Adrenal gland (tissue), 5 donors: Measurements from ENCODE around the gene UNK.

Source experiments
- POLR2A ChIP-seq, 2 donors: fragments of 450-650 bp; IDR thresholded peaks; one replicate each; pipeline ENCODE4 v1.6.1; 2017; ENCODE audit warnings: antibody characterized with exemption in 2 of 2, mild to moderate bottlenecking in 2 of 2, moderate library complexity in 1 of 2
- TF ChIP-seq, protein P1 (sequence below), 6 experiments: fragments of 450-650 bp in 4 of 6; fragments of 200-600 bp in 2 of 6; sonication (generic) in 1 of 6; IDR thresholded peaks; 1 replicate in 5 of 6; 2 replicates in 1 of 6; pipeline versions ENCODE4 v1.5.1 to v1.8.0; 2016 to 2021; ENCODE audit warnings: antibody characterized with exemption in 6 of 6, mild to moderate bottlenecking in 2 of 6, moderate library complexity in 1 of 6
- donor health status: DM: no; HTN: no; CAD: no.

GRCh38 chr17:75869282-75870141 lies 84.9 kb downstream of the UNK start:
- TF ChIP-seq, protein P1, sequence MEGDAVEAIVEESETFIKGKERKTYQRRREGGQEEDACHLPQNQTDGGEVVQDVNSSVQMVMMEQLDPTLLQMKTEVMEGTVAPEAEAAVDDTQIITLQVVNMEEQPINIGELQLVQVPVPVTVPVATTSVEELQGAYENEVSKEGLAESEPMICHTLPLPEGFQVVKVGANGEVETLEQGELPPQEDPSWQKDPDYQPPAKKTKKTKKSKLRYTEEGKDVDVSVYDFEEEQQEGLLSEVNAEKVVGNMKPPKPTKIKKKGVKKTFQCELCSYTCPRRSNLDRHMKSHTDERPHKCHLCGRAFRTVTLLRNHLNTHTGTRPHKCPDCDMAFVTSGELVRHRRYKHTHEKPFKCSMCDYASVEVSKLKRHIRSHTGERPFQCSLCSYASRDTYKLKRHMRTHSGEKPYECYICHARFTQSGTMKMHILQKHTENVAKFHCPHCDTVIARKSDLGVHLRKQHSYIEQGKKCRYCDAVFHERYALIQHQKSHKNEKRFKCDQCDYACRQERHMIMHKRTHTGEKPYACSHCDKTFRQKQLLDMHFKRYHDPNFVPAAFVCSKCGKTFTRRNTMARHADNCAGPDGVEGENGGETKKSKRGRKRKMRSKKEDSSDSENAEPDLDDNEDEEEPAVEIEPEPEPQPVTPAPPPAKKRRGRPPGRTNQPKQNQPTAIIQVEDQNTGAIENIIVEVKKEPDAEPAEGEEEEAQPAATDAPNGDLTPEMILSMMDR (IDR thresholded peaks at IDR 0.05), result no peak
- TF ChIP-seq POLR2A (IDR thresholded peaks at IDR 0.05), result no peak
